ENCODE results near the gene MMEL1.
"Not testable (repeated sequence)": the region's sequence is repeated elsewhere in the genome, so short reads cannot be mapped to it uniquely, and the experiment has no call there.

Gene MMEL1

DNA sequence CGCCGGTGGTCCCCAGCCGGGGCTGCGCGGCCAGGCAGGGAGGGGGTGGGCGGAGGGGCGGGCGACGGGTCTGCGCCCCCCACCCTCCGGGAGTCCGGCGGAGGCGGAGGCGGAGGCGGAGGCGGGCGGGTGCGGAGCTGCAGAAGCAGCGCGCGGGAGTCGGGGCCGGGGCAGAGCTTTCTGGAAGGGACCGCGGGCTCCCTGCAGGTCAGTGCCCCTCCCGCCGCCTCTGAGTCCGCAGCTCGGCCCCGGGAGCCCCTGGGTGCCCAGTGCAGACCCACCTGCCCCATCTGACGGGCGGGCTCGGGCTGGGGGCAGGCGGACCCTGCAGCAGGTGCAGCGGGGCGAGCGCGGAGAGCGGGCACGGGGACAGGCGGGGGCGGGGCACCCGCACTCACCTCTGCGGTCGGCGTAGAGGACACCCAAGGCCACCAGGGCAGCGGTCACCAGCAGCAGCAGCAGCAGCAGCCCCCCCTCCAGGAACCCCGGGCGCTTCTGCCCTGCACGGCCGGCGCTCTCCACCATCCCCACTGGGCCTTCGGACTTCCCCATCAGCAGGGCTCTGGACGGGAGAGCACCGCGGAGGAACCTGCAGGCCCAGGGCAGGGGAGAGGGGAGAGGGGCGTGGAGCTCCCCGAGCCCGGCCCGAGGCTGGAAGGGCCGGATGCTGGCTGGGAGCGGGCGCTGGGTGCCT is 3.7 kb downstream of the MMEL1 start:
- no peak overlapping the region for H4K8ac ChIP-seq (ENCODE audit: low read length)
- no peak overlapping the region for H3K4ac ChIP-seq (ENCODE audit: low read depth in 1 of 2, low read length in 2 of 2)
- H3K4me1 ChIP-seq (ENCODE audit: control insufficient read depth, insufficient read depth, low read depth, low read length), result no peaks in the 10 kb centered on the region
- no peak overlapping the region for H3K4me2 ChIP-seq (ENCODE audit: low read length, poor library complexity, severe bottlenecking)
- H3K27ac ChIP-seq (ENCODE audit: low read length, poor library complexity, severe bottlenecking), result no peak overlapping the region
- no peaks in the 10 kb centered on the region for H3K9me3 ChIP-seq (ENCODE audit: control insufficient read depth, low read length)
- H2AFZ ChIP-seq (ENCODE audit: low read depth, low read length), result no peak overlapping the region
- no peak overlapping the region for H4K91ac ChIP-seq (ENCODE audit: low read length)
- peaks cover 42 to 58% of the 10 kb centered on the region in 2 experiments for H3K27me3 ChIP-seq (ENCODE audit: control insufficient read depth in 1 of 2, insufficient read depth in 1 of 2, low read length in 2 of 2)
- no peak overlapping the region for H3K23ac ChIP-seq (ENCODE audit: low read length in 2 of 2)
- H2BK5ac ChIP-seq (ENCODE audit: low read depth, low read length, poor library complexity, severe bottlenecking), result no peak overlapping the region
- no peak overlapping the region for H2AK5ac ChIP-seq (ENCODE audit: low read length, severe bottlenecking)
- H3K79me1 ChIP-seq (replicated peaks; ENCODE audit: low read length, poor library complexity, severe bottlenecking), result no peaks in the 10 kb centered on the region
- H2BK120ac ChIP-seq (ENCODE audit: low read depth, low read length), result no peak overlapping the region
- no peak overlapping the region for H3K4me3 ChIP-seq (ENCODE audit: insufficient read depth in 1 of 2, low read depth in 1 of 2, low read length in 2 of 2)
- no peak overlapping the region for H2BK15ac ChIP-seq (ENCODE audit: low read depth, poor library complexity, severe bottlenecking)
- no peak overlapping the region for H3K14ac ChIP-seq (ENCODE audit: low read length in 2 of 2)
- H3K9ac ChIP-seq (ENCODE audit: low read length), result no peak overlapping the region
- H3K36me3 ChIP-seq (ENCODE audit: control insufficient read depth in 1 of 2, insufficient read depth in 2 of 2, low read depth in 1 of 2, low read length in 2 of 2), result no peaks in the 10 kb centered on the region
- H3K18ac ChIP-seq (ENCODE audit: low read depth in 1 of 2, low read length in 2 of 2), result no peak overlapping the region
- no peak for DNase-seq
- WGBS, result 23% methylated on average over 26 of the region's 64 CpGs
- H2BK12ac ChIP-seq (ENCODE audit: low read length in 2 of 2), result no peak overlapping the region

DNA sequence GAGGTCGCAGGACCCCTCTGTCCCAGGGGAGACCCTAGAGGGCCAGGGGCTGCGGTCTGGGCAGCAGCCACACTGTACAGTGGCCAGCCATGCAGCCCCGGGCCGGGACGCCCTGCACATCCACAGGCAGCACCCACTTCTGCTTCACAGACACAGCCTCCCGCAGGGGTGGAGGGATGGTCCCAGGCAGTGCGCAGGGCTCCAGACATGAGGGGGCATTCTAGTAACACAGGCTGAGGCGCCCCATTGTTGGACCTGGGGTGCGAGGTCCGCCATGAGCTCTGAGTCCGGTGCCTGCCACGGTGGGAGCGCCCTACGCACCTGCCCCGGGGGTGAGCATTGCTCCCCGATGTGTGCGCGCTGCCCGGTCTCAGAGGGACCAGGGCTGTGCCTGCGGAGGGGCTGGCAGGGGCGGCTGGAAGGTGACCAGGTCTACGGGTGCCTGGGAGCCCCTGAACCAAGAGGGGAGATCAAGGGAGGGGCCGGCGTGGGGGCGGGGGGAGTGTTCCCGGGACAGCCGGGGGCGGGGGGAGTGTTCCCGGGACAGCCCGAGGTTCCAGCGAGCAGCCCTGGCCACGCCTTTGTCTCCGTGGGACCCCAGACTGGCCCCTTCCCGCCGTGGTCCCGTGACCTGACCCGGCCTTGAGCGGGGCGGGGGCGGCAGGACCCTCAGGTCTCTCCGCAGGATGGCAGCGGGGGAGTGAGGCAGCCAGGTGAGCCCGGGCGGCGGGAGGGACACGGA is 4.5 kb downstream of the MMEL1 start:
- no peaks in the 10 kb centered on the region for H3K79me1 ChIP-seq (replicated peaks; ENCODE audit: low read length, poor library complexity, severe bottlenecking)
- H3K4me3 ChIP-seq (ENCODE audit: insufficient read depth in 1 of 2, low read depth in 1 of 2, low read length in 2 of 2), result no peak overlapping the region
- H3K4me1 ChIP-seq (ENCODE audit: control insufficient read depth, insufficient read depth, low read depth, low read length), result no peaks in the 10 kb centered on the region
- peaks cover 35 to 50% of the 10 kb centered on the region in 2 experiments for H3K27me3 ChIP-seq (ENCODE audit: control insufficient read depth in 1 of 2, insufficient read depth in 1 of 2, low read length in 2 of 2)
- no peak overlapping the region for H2BK12ac ChIP-seq (ENCODE audit: low read length in 2 of 2)
- H3K9me3 ChIP-seq (ENCODE audit: control insufficient read depth, low read length), result no peaks in the 10 kb centered on the region
- H2BK15ac ChIP-seq (ENCODE audit: low read depth, poor library complexity, severe bottlenecking), result no peak overlapping the region
- no peak overlapping the region for H2BK5ac ChIP-seq (ENCODE audit: low read depth, low read length, poor library complexity, severe bottlenecking)
- H3K36me3 ChIP-seq (ENCODE audit: control insufficient read depth in 1 of 2, insufficient read depth in 2 of 2, low read depth in 1 of 2, low read length in 2 of 2), result no peaks in the 10 kb centered on the region
- H3K4me2 ChIP-seq (ENCODE audit: low read length, poor library complexity, severe bottlenecking), result no peak overlapping the region
- no peak overlapping the region for H3K27ac ChIP-seq (ENCODE audit: low read length, poor library complexity, severe bottlenecking)
- no peak overlapping the region for H3K18ac ChIP-seq (ENCODE audit: low read depth in 1 of 2, low read length in 2 of 2)
- no peak overlapping the region for H4K91ac ChIP-seq (ENCODE audit: low read length)
- WGBS, result 25% methylated on average over 23 of the region's 46 CpGs
- DNase-seq, result no peak
- no peak overlapping the region for H3K9ac ChIP-seq (ENCODE audit: low read length)
- H3K14ac ChIP-seq (ENCODE audit: low read length in 2 of 2), result no peak overlapping the region
- no peak overlapping the region for H2AK5ac ChIP-seq (ENCODE audit: low read length, severe bottlenecking)
- no peak overlapping the region for H2AFZ ChIP-seq (ENCODE audit: low read depth, low read length)
- no peak overlapping the region for H3K23ac ChIP-seq (ENCODE audit: low read length in 2 of 2)
- H4K8ac ChIP-seq (ENCODE audit: low read length), result no peak overlapping the region
- no peak overlapping the region for H2BK120ac ChIP-seq (ENCODE audit: low read depth, low read length)
- no peak overlapping the region for H3K4ac ChIP-seq (ENCODE audit: low read depth in 1 of 2, low read length in 2 of 2)

GRCh38 chr1:2627746-2628145 is 5.1 kb downstream of the MMEL1 start:
- DNase-seq, result no peak
- Histone ChIP-seq H3K9me3 (ENCODE audit: control insufficient read depth, low read length) (no peaks in the 10 kb centered on the region), H2BK15ac (ENCODE audit: low read depth, poor library complexity, severe bottlenecking) (no peak overlapping the region), H2AFZ (ENCODE audit: low read depth, low read length) (no peak overlapping the region), H3K36me3 (ENCODE audit: control insufficient read depth in 1 of 2, insufficient read depth in 2 of 2, low read depth in 1 of 2, low read length in 2 of 2) (no peaks in the 10 kb centered on the region), H2BK5ac (ENCODE audit: low read depth, low read length, poor library complexity, severe bottlenecking) (no peak overlapping the region), H4K8ac (ENCODE audit: low read length) (no peak overlapping the region), H3K23ac (ENCODE audit: low read length in 2 of 2) (no peak overlapping the region), H3K9ac (ENCODE audit: low read length) (no peak overlapping the region), H3K4me1 (ENCODE audit: control insufficient read depth, insufficient read depth, low read depth, low read length) (no peaks in the 10 kb centered on the region), H3K4ac (ENCODE audit: low read depth in 1 of 2, low read length in 2 of 2) (no peak overlapping the region), H3K4me2 (ENCODE audit: low read length, poor library complexity, severe bottlenecking) (no peak overlapping the region), H3K14ac (ENCODE audit: low read length in 2 of 2) (no peak overlapping the region), H3K27me3 (ENCODE audit: control insufficient read depth in 1 of 2, insufficient read depth in 1 of 2, low read length in 2 of 2) (peaks cover 28 to 44% of the 10 kb centered on the region in 2 experiments), H4K91ac (ENCODE audit: low read length) (no peak overlapping the region), H2BK120ac (ENCODE audit: low read depth, low read length) (no peak overlapping the region), H3K27ac (ENCODE audit: low read length, poor library complexity, severe bottlenecking) (no peak overlapping the region), H3K4me3 (ENCODE audit: insufficient read depth in 1 of 2, low read depth in 1 of 2, low read length in 2 of 2) (no peak overlapping the region), H3K18ac (ENCODE audit: low read depth in 1 of 2, low read length in 2 of 2) (no peak overlapping the region), H2BK12ac (ENCODE audit: low read length in 2 of 2) (no peak overlapping the region), H2AK5ac (ENCODE audit: low read length, severe bottlenecking) (no peak overlapping the region), H3K79me1 (replicated peaks; ENCODE audit: low read length, poor library complexity, severe bottlenecking) (no peaks in the 10 kb centered on the region)
- 48% methylated on average over 3 of the region's 6 CpGs for WGBS

GRCh38 chr1:2625748-2626147 is 7.1 kb downstream of the MMEL1 start:
- not testable (repeated sequence) for H3K14ac ChIP-seq (ENCODE audit: low read length in 2 of 2); H3K27ac ChIP-seq (ENCODE audit: low read length, poor library complexity, severe bottlenecking); H2BK15ac ChIP-seq (ENCODE audit: low read depth, poor library complexity, severe bottlenecking); H3K4me3 ChIP-seq (ENCODE audit: insufficient read depth in 1 of 2, low read depth in 1 of 2, low read length in 2 of 2); H3K9ac ChIP-seq (ENCODE audit: low read length); H3K36me3 ChIP-seq (ENCODE audit: control insufficient read depth in 1 of 2, insufficient read depth in 2 of 2, low read depth in 1 of 2, low read length in 2 of 2); H4K8ac ChIP-seq (ENCODE audit: low read length); H2BK120ac ChIP-seq (ENCODE audit: low read depth, low read length); H3K79me1 ChIP-seq (replicated peaks; ENCODE audit: low read length, poor library complexity, severe bottlenecking); H3K23ac ChIP-seq (ENCODE audit: low read length in 2 of 2); H3K4ac ChIP-seq (ENCODE audit: low read depth in 1 of 2, low read length in 2 of 2); H3K4me1 ChIP-seq (ENCODE audit: control insufficient read depth, insufficient read depth, low read depth, low read length); H3K18ac ChIP-seq (ENCODE audit: low read depth in 1 of 2, low read length in 2 of 2); H2AFZ ChIP-seq (ENCODE audit: low read depth, low read length); H4K91ac ChIP-seq (ENCODE audit: low read length); H2BK5ac ChIP-seq (ENCODE audit: low read depth, low read length, poor library complexity, severe bottlenecking); H2BK12ac ChIP-seq (ENCODE audit: low read length in 2 of 2); H2AK5ac ChIP-seq (ENCODE audit: low read length, severe bottlenecking); H3K4me2 ChIP-seq (ENCODE audit: low read length, poor library complexity, severe bottlenecking); H3K9me3 ChIP-seq (ENCODE audit: control insufficient read depth, low read length); DNase-seq
- WGBS, result 70% methylated on average over 6 of the region's 7 CpGs
- H3K27me3 ChIP-seq (ENCODE audit: control insufficient read depth in 1 of 2, insufficient read depth in 1 of 2, low read length in 2 of 2), result peaks cover 27 to 34% of the 10 kb centered on the region in 2 experiments
